ENCODE data around the gene PIK3CA. TPM values are rescaled to one million over a fixed set of nuclear protein-coding genes. Genes with fewer than 3 reads are reported as not detected.

PIK3CA gene
- total RNA-seq, 1 experiment from 2014 or later: 12.0 TPM

GRCh38 chr3:179286331-179286730, 138.2 kb downstream of the PIK3CA start:
- Histone ChIP-seq H3K27me3 (ENCODE audit: insufficient read depth, low read length) (no peaks in the 10 kb centered on the region), H3K18ac (ENCODE audit: insufficient read length, low read depth, low read length) (no peak overlapping the region), H2BK120ac (ENCODE audit: low read depth, low read length, poor library complexity, severe bottlenecking) (no peak overlapping the region), H3K14ac (ENCODE audit: insufficient read depth, low read length) (no peak overlapping the region), H3K4me2 (ENCODE audit: insufficient read depth, insufficient read length, low read length) (no peak overlapping the region), H2BK5ac (ENCODE audit: insufficient read length, low read length) (no peak overlapping the region), H3K9ac (ENCODE audit: extremely low read depth, insufficient read length, low read length) (no peak overlapping the region), H3K27ac (ENCODE audit: insufficient read length, low read depth, low read length) (no peak overlapping the region), H3K79me2 (ENCODE audit: insufficient read depth, low read length) (no peaks in the 10 kb centered on the region), H2BK12ac (ENCODE audit: insufficient read length, low read depth, low read length) (no peak overlapping the region), H4K8ac (replicated peaks; ENCODE audit: insufficient read length, low read depth, low read length) (no peak overlapping the region), H3K9me3 (ENCODE audit: control insufficient read depth, low read depth, low read length) (no peaks in the 10 kb centered on the region), H2BK20ac (ENCODE audit: low read depth, low read length, poor library complexity, severe bottlenecking) (no peak overlapping the region), H4K20me1 (ENCODE audit: control insufficient read depth, insufficient read depth, insufficient read length) (no peaks in the 10 kb centered on the region), H2AFZ (ENCODE audit: low read length) (no peak overlapping the region), H3K4ac (ENCODE audit: low read depth, low read length) (no peak overlapping the region), H3K23ac (ENCODE audit: insufficient read length, low read depth, low read length) (no peak overlapping the region), H2BK15ac (ENCODE audit: low read depth, low read length) (no peak overlapping the region), H3K23me2 (ENCODE audit: insufficient read length, low read depth, low read length, poor library complexity, severe bottlenecking) (no peaks in the 10 kb centered on the region), H3K56ac (ENCODE audit: insufficient read length, low read depth, low read length) (no peak overlapping the region), H2AK5ac (ENCODE audit: insufficient read length, low read length) (no peak overlapping the region), H3K4me1 (ENCODE audit: insufficient read depth, low read length) (no peaks in the 10 kb centered on the region), H3K79me1 (ENCODE audit: insufficient read depth, low read depth, low read length, poor library complexity, severe bottlenecking) (no peaks in the 10 kb centered on the region), H4K5ac (ENCODE audit: insufficient read length, low read depth, low read length) (no peak overlapping the region), H4K91ac (ENCODE audit: insufficient read length, low read depth, low read length) (no peak overlapping the region), H3T11ph (ENCODE audit: low read length) (no peak overlapping the region)
- DNase-seq: no peak
- Mint-ChIP-seq H3K9me3 (0 out of 5 replicates have a peak, but pooled peaks cover 0 to under 1% of the 10 kb centered on the region in 2 experiments), H3K36me3 (ENCODE audit: insufficient read depth in 1 of 3, low read depth in 3 of 3) (no peaks in the 10 kb centered on the region), H3K27me3 (ENCODE audit: low read depth) (no peaks in the 10 kb centered on the region), H3K27ac (peak overlapping the region in 1 of 3 experiments; percentile 31; a peak in 1 of 7 replicates), H3K4me1 (no peaks in the 10 kb centered on the region), H3K4me3 (no peak overlapping the region)
- no CpG with 5 or more reads among the region's 6 CpGs for WGBS (ENCODE audit: extremely low coverage, insufficient read length, low lambda C conversion rate)
- no peak for TF ChIP-seq CTCF (conservative IDR thresholded peaks at IDR 0.05)

All from H9 (cell line).